ENCODE results near the gene NT5C1B.

Gene NT5C1B

GRCh38 chr2:18517386-18517785 lies 72.0 kb downstream of the NT5C1B start:
- Histone ChIP-seq H3K4me3 (ENCODE audit: insufficient read depth, low read length, poor library complexity, severe bottlenecking) (no peak overlapping the region), H3F3A (ENCODE audit: insufficient read depth) (no peaks in the 10 kb centered on the region), H2AFZ (ENCODE audit: low read depth, low read length, severe bottlenecking) (no peak overlapping the region), H3K79me2 (ENCODE audit: insufficient read depth, low read length) (no peaks in the 10 kb centered on the region), H3K4me2 (ENCODE audit: low read depth, low read length, poor library complexity, severe bottlenecking) (no peak overlapping the region), H3K27ac (ENCODE audit: low read depth, low read length) (no peak overlapping the region), H3K27me3 (ENCODE audit: low read length) (no peaks in the 10 kb centered on the region), H3K9me2 (replicated peaks; ENCODE audit: insufficient read depth, low read length) (no peaks in the 10 kb centered on the region), H3K9me3 (ENCODE audit: insufficient read depth, low read length) (no peaks in the 10 kb centered on the region), H3K9ac (ENCODE audit: low read length) (no peak overlapping the region), H4K20me1 (ENCODE audit: low read depth, low read length) (no peaks in the 10 kb centered on the region), H3K36me3 (ENCODE audit: low read length) (no peaks in the 10 kb centered on the region)
- no peak for TF ChIP-seq EZH2phosphoT487 (conservative IDR thresholded peaks at IDR 0.05; ENCODE audit: low read length)
- TF ChIP-seq, protein P1, sequence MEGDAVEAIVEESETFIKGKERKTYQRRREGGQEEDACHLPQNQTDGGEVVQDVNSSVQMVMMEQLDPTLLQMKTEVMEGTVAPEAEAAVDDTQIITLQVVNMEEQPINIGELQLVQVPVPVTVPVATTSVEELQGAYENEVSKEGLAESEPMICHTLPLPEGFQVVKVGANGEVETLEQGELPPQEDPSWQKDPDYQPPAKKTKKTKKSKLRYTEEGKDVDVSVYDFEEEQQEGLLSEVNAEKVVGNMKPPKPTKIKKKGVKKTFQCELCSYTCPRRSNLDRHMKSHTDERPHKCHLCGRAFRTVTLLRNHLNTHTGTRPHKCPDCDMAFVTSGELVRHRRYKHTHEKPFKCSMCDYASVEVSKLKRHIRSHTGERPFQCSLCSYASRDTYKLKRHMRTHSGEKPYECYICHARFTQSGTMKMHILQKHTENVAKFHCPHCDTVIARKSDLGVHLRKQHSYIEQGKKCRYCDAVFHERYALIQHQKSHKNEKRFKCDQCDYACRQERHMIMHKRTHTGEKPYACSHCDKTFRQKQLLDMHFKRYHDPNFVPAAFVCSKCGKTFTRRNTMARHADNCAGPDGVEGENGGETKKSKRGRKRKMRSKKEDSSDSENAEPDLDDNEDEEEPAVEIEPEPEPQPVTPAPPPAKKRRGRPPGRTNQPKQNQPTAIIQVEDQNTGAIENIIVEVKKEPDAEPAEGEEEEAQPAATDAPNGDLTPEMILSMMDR (IDR thresholded peaks at IDR 0.05; ENCODE audit: insufficient read depth, low read length, poor library complexity, severe bottlenecking): no peak

GRCh38 chr2:18516112-18516511 lies 73.3 kb downstream of the NT5C1B start:
- H3K27me3 ChIP-seq (ENCODE audit: low read length): no peaks in the 10 kb centered on the region
- H3K4me2 ChIP-seq (ENCODE audit: low read depth, low read length, poor library complexity, severe bottlenecking): no peak overlapping the region
- H3K79me2 ChIP-seq (ENCODE audit: insufficient read depth, low read length): no peaks in the 10 kb centered on the region
- H3K9ac ChIP-seq (ENCODE audit: low read length): no peak overlapping the region
- no peaks in the 10 kb centered on the region for H4K20me1 ChIP-seq (ENCODE audit: low read depth, low read length)
- H3F3A ChIP-seq (ENCODE audit: insufficient read depth): no peaks in the 10 kb centered on the region
- H3K27ac ChIP-seq (ENCODE audit: low read depth, low read length): no peak overlapping the region
- TF ChIP-seq EZH2phosphoT487 (conservative IDR thresholded peaks at IDR 0.05; ENCODE audit: low read length): no peak
- TF ChIP-seq, protein P1 (IDR thresholded peaks at IDR 0.05; ENCODE audit: insufficient read depth, low read length, poor library complexity, severe bottlenecking): no peak
- no peaks in the 10 kb centered on the region for H3K9me2 ChIP-seq (replicated peaks; ENCODE audit: insufficient read depth, low read length)
- H2AFZ ChIP-seq (ENCODE audit: low read depth, low read length, severe bottlenecking): no peak overlapping the region
- H3K36me3 ChIP-seq (ENCODE audit: low read length): no peaks in the 10 kb centered on the region
- H3K4me3 ChIP-seq (ENCODE audit: insufficient read depth, low read length, poor library complexity, severe bottlenecking): no peak overlapping the region
- no peaks in the 10 kb centered on the region for H3K9me3 ChIP-seq (ENCODE audit: insufficient read depth, low read length)

DNA sequence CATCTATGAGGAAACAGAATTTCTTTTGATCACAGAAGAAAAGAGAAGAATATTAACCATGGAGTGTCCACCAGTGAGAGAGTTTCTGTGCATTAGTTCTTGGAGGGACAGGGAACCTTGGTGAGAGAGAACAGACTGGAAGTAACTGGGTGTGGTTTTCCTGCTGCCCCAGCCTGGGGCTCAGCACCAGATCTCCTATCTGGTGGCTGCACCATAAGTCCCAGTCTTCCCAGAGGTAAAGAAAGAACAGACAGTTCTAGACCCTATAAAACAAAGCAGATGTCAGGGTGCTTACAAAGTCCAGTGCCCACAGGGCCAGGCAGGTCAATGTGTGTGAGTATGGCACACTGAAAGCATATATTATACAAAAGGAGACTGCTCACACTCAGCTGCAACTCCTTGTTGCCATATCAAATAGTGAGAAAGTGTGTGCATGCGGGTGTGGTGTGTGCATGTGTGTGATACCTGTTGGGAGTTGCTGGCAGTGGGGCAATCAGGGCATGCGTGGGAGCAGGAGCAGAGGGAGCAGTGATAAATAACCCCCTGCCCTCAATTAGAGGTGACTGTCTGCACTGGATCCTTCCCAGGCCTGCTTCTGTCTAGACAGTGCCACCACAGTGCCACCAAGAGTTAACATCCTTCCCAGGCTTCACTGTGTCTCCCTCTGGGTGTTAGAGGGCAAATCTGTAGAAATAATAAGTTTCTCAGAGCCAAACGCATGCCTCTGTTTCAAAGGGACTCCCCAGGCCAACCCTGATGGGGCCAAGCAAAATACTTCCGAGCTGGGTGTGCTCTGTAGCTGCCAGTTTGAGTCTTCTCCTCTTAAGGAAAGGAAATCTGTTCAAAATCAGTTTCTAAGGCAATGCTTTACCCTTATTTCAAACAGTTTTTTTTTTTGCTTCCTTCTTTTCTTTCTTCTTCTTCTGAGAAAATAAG lies 74.6 kb downstream of the NT5C1B start:
- Histone ChIP-seq H3K79me2 (ENCODE audit: insufficient read depth, low read length) (no peaks in the 10 kb centered on the region), H4K20me1 (ENCODE audit: low read depth, low read length) (no peaks in the 10 kb centered on the region), H3K4me3 (ENCODE audit: insufficient read depth, low read length, poor library complexity, severe bottlenecking) (no peak overlapping the region), H3F3A (ENCODE audit: insufficient read depth) (no peaks in the 10 kb centered on the region), H3K4me2 (ENCODE audit: low read depth, low read length, poor library complexity, severe bottlenecking) (no peak overlapping the region), H3K9me2 (replicated peaks; ENCODE audit: insufficient read depth, low read length) (no peaks in the 10 kb centered on the region), H3K9ac (ENCODE audit: low read length) (no peak overlapping the region), H3K36me3 (ENCODE audit: low read length) (no peaks in the 10 kb centered on the region), H3K27ac (ENCODE audit: low read depth, low read length) (no peak overlapping the region), H3K27me3 (ENCODE audit: low read length) (no peaks in the 10 kb centered on the region), H3K9me3 (ENCODE audit: insufficient read depth, low read length) (no peaks in the 10 kb centered on the region), H2AFZ (ENCODE audit: low read depth, low read length, severe bottlenecking) (no peak overlapping the region)
- no peak for TF ChIP-seq EZH2phosphoT487 (conservative IDR thresholded peaks at IDR 0.05; ENCODE audit: low read length)
- TF ChIP-seq, protein P1 (IDR thresholded peaks at IDR 0.05; ENCODE audit: insufficient read depth, low read length, poor library complexity, severe bottlenecking): no peak

Data from SU-DHL-6 (cell line).